Astrocyte (in vitro differentiated cells and primary cell): ENCODE data around the gene HES2. TPM values are rescaled to one million over a fixed set of nuclear protein-coding genes. Genes with fewer than 3 reads are reported as not detected.

Experiments
- DNase-seq: peaks from one replicate; pipeline ENCODE4 v3.0.0-alpha.2; 2010; ENCODE audit warnings: low read depth
- FAIRE-seq: peaks from 2 replicates; lab custom pipeline; 2011; peaks lifted over from hg19 to GRCh38; lab: Jason Lieb, UNC
- H2AFZ ChIP-seq: 2 replicates; pipeline ENCODE4 v1.6.0; 2012; ENCODE audit warnings: low read depth, low read length, inconsistent platforms
- H3K27ac ChIP-seq: 2 replicates; pipeline ENCODE4 v1.5.1; 2011; ENCODE audit warnings: low read depth, low read length, inconsistent platforms
- H3K27me3 ChIP-seq: 2 replicates; pipeline ENCODE4 v1.6.0; 2011; ENCODE audit warnings: low read length, inconsistent platforms; ENCODE audit not compliant: insufficient read depth
- H3K36me3 ChIP-seq: 2 replicates; pipeline ENCODE4 v1.5.1; 2011; ENCODE audit warnings: low read length, inconsistent platforms; ENCODE audit not compliant: insufficient read depth
- H3K4me1 ChIP-seq: 2 replicates; pipeline ENCODE4 v1.5.1; 2011; ENCODE audit warnings: low read length, inconsistent platforms; ENCODE audit not compliant: insufficient read depth
- H3K4me2 ChIP-seq: 2 replicates; pipeline ENCODE4 v1.6.0; 2012; ENCODE audit warnings: low read length, inconsistent platforms
- H3K4me3 ChIP-seq: 2 replicates; pipeline ENCODE4 v1.5.1; 2011; ENCODE audit warnings: low read depth, mild to moderate bottlenecking, low read length, inconsistent platforms; ENCODE audit not compliant: insufficient read depth
- H3K79me2 ChIP-seq: 2 replicates; pipeline ENCODE4 v1.6.0; 2012; ENCODE audit warnings: mild to moderate bottlenecking, low read length, inconsistent platforms; ENCODE audit not compliant: insufficient read depth
- H3K9ac ChIP-seq: 2 replicates; pipeline ENCODE4 v1.6.0; 2012; ENCODE audit warnings: mild to moderate bottlenecking, low read length, inconsistent platforms
- H3K9me3 ChIP-seq: 2 replicates; pipeline ENCODE4 v1.5.1; 2012; ENCODE audit warnings: low read depth, mild to moderate bottlenecking, low read length, inconsistent platforms; ENCODE audit not compliant: insufficient read depth
- H4K20me1 ChIP-seq: 2 replicates; pipeline ENCODE4 v1.6.0; 2012; ENCODE audit warnings: low read length, inconsistent platforms; ENCODE audit not compliant: insufficient read depth
- H3K27ac Mint-ChIP-seq: one replicate; pipeline ENCODE4 v1.8.0; 2021; ENCODE audit warnings: mild to moderate bottlenecking, mixed read lengths; ENCODE audit not compliant: unreplicated experiment
- H3K27me3 Mint-ChIP-seq: one replicate; pipeline ENCODE4 v1.8.0; 2021; ENCODE audit warnings: low read depth, mixed read lengths; ENCODE audit not compliant: unreplicated experiment
- H3K36me3 Mint-ChIP-seq: one replicate; pipeline ENCODE4 v1.8.0; 2021; ENCODE audit warnings: low read depth, mixed read lengths; ENCODE audit not compliant: unreplicated experiment
- H3K4me1 Mint-ChIP-seq: one replicate; pipeline ENCODE4 v1.8.0; 2021; ENCODE audit warnings: low read depth, mixed read lengths; ENCODE audit not compliant: unreplicated experiment
- H3K4me3 Mint-ChIP-seq: one replicate; pipeline ENCODE4 v1.8.0; 2021; ENCODE audit warnings: mild to moderate bottlenecking, moderate library complexity, mixed read lengths; ENCODE audit not compliant: unreplicated experiment
- H3K9me3 Mint-ChIP-seq: one replicate; pipeline ENCODE4 v1.8.0; 2021; ENCODE audit warnings: mild to moderate bottlenecking, mixed read lengths; ENCODE audit not compliant: unreplicated experiment
- CTCF ChIP-seq: IDR thresholded peaks from 2 replicates; pipeline ENCODE4 v1.5.1; 2011; ENCODE audit warnings: low read depth, mild to moderate bottlenecking, inconsistent platforms, low read length, moderate library complexity; ENCODE audit not compliant: insufficient read depth
- EZH2 ChIP-seq: IDR thresholded peaks from 2 replicates; pipeline ENCODE4 v1.6.1; 2012; ENCODE audit warnings: mild to moderate bottlenecking, low read length, inconsistent platforms; ENCODE audit not compliant: insufficient read depth
- total RNA-seq: library from RNA; stranded (reverse); gene quantifications from 2 replicates; pipeline ENCODE4 v1.2.1, GENCODE V29; 2021

The HES2 gene
- total RNA-seq, 1 donor from 2014 or later, result 3.0 TPM

- FAIRE-seq, result no peak
- no peaks in the 10 kb centered on the region for H3K4me1 ChIP-seq
- H3K9ac ChIP-seq, result no peak overlapping the region
- DNase-seq, result no peak
- H3K27me3 ChIP-seq, result peaks cover 5% of the 10 kb centered on the region
- peaks cover 38% of the 10 kb centered on the region for H4K20me1 ChIP-seq
- H3K36me3 ChIP-seq, result peaks cover 3% of the 10 kb centered on the region
- Mint-ChIP-seq H3K9me3 (peaks cover 5% of the 10 kb centered on the region), H3K4me3 (no peak overlapping the region), H3K27me3 (peaks cover 6% of the 10 kb centered on the region), H3K27ac (no peak overlapping the region), H3K4me1 (no peaks in the 10 kb centered on the region), H3K36me3 (peaks cover 16% of the 10 kb centered on the region)
- no peaks in the 10 kb centered on the region for H3K9me3 ChIP-seq
- no peak overlapping the region for H3K4me3 ChIP-seq
- TF ChIP-seq EZH2 (no peak), CTCF (no peak)
- H3K4me2 ChIP-seq, result no peak overlapping the region
- no peak overlapping the region for H3K27ac ChIP-seq
- no peaks in the 10 kb centered on the region for H3K79me2 ChIP-seq
- no peak overlapping the region for H2AFZ ChIP-seq
These were observed 42.1 kb upstream of the HES2 start for GRCh38 chr1:6461538-6462411.

GRCh38 chr1:6461051-6461530, 41.4 kb upstream of the HES2 start:
- Histone ChIP-seq H3K4me1 (no peaks in the 10 kb centered on the region), H3K79me2 (no peaks in the 10 kb centered on the region), H3K27ac (no peak overlapping the region), H3K4me3 (no peak overlapping the region), H3K9me3 (no peaks in the 10 kb centered on the region), H3K4me2 (no peak overlapping the region), H2AFZ (no peak overlapping the region), H3K9ac (no peak overlapping the region), H4K20me1 (peaks cover 38% of the 10 kb centered on the region), H3K36me3 (peaks cover 3% of the 10 kb centered on the region), H3K27me3 (peaks cover 9% of the 10 kb centered on the region)
- Mint-ChIP-seq H3K4me1 (no peaks in the 10 kb centered on the region), H3K27ac (peak overlapping the region; percentile 34), H3K9me3 (peaks cover 5% of the 10 kb centered on the region), H3K27me3 (peaks cover 9% of the 10 kb centered on the region), H3K36me3 (peaks cover 16% of the 10 kb centered on the region), H3K4me3 (no peak overlapping the region)
- FAIRE-seq (no peak), DNase-seq (no peak)
- TF ChIP-seq CTCF (no peak), EZH2 (no peak)
